ENCODE measurements around the gene WSB1.

- TF ChIP-seq CTCF (conservative IDR thresholded peaks at IDR 0.05): no peak
- no peak for TF ChIP-seq EZH2 (IDR thresholded peaks at IDR 0.05; ENCODE audit: low read depth)
Observed at GRCh38 chr17:27269201-27269600, 24.7 kb upstream of the WSB1 start.

Data from PC-9 (cell line).